ENCODE results near the gene SETD7. TPM values are rescaled to one million over a fixed set of nuclear protein-coding genes. Genes with fewer than 3 reads are reported as not detected.

The SETD7 gene
- polyA plus RNA-seq, 1 donor from 2014 or later = 12.0 TPM

- H3K9me3 ChIP-seq (ENCODE audit: low read length) = no peaks in the 10 kb centered on the region
- no peak overlapping the region for H3K9ac ChIP-seq (ENCODE audit: low read length)
- no peak overlapping the region for H3K27ac ChIP-seq (ENCODE audit: low read length)
- H3K4me2 ChIP-seq (ENCODE audit: low read length) = no peak overlapping the region
- peaks cover 6% of the 10 kb centered on the region for H3K36me3 ChIP-seq (ENCODE audit: insufficient read depth, low read length)
- H3K9me2 ChIP-seq (ENCODE audit: insufficient read depth, low read length) = no peaks in the 10 kb centered on the region
- H4K20me1 ChIP-seq (ENCODE audit: insufficient read depth) = no peaks in the 10 kb centered on the region
- no peaks in the 10 kb centered on the region for H3K79me2 ChIP-seq (replicated peaks; ENCODE audit: insufficient read depth, low read length)
- no peak for TF ChIP-seq REST (IDR thresholded peaks at IDR 0.05; ENCODE audit: borderline replicate concordance)
- TF ChIP-seq TAF1 (IDR thresholded peaks at IDR 0.05; ENCODE audit: low read depth) = no peak
- TF ChIP-seq EZH2 (IDR thresholded peaks at IDR 0.05; ENCODE audit: borderline replicate concordance, insufficient read depth, low read length, poor library complexity, severe bottlenecking) = no peak
- no peak for TF ChIP-seq RAD21 (conservative IDR thresholded peaks at IDR 0.05)
- TF ChIP-seq MXI1 (conservative IDR thresholded peaks at IDR 0.05; ENCODE audit: poor library complexity, severe bottlenecking) = no peak
- TF ChIP-seq SMC3 (conservative IDR thresholded peaks at IDR 0.05; ENCODE audit: poor library complexity) = no peak
- no peak for TF ChIP-seq EP300 (conservative IDR thresholded peaks at IDR 0.05; ENCODE audit: poor library complexity, severe bottlenecking)
- no peak for TF ChIP-seq CTCF (IDR thresholded peaks at IDR 0.05; ENCODE audit: poor library complexity, severe bottlenecking)
- no peak for TF ChIP-seq POLR2AphosphoS5 (IDR thresholded peaks at IDR 0.05)
- H2AFZ ChIP-seq (ENCODE audit: low read depth, low read length) = no peak overlapping the region
- H3K4me3 ChIP-seq (ENCODE audit: low read length) = no peak overlapping the region
- H3F3A ChIP-seq (ENCODE audit: insufficient read depth, low read length, poor library complexity, severe bottlenecking) = no peaks in the 10 kb centered on the region
- H3K27me3 ChIP-seq (ENCODE audit: insufficient read depth, low read depth, low read length) = no peaks in the 10 kb centered on the region
These were observed 54.5 kb downstream of the SETD7 start for GRCh38 chr4:139501527-139501926.

GRCh38 chr4:139501117-139501516 is 54.9 kb downstream of the SETD7 start:
- H4K20me1 ChIP-seq (ENCODE audit: insufficient read depth) = no peaks in the 10 kb centered on the region
- TF ChIP-seq EZH2 (IDR thresholded peaks at IDR 0.05; ENCODE audit: borderline replicate concordance, insufficient read depth, low read length, poor library complexity, severe bottlenecking) (no peak), POLR2AphosphoS5 (IDR thresholded peaks at IDR 0.05) (no peak), SMC3 (conservative IDR thresholded peaks at IDR 0.05; ENCODE audit: poor library complexity) (no peak), CTCF (IDR thresholded peaks at IDR 0.05; ENCODE audit: poor library complexity, severe bottlenecking) (no peak), TAF1 (IDR thresholded peaks at IDR 0.05; ENCODE audit: low read depth) (no peak), RAD21 (conservative IDR thresholded peaks at IDR 0.05) (no peak), MXI1 (conservative IDR thresholded peaks at IDR 0.05; ENCODE audit: poor library complexity, severe bottlenecking) (no peak)
- H3K9me3 ChIP-seq (ENCODE audit: low read length) = no peaks in the 10 kb centered on the region
- H3K9me2 ChIP-seq (ENCODE audit: insufficient read depth, low read length) = no peaks in the 10 kb centered on the region
- no peak overlapping the region for H2AFZ ChIP-seq (ENCODE audit: low read depth, low read length)
- H3K9ac ChIP-seq (ENCODE audit: low read length) = no peak overlapping the region
- no peaks in the 10 kb centered on the region for H3K27me3 ChIP-seq (ENCODE audit: insufficient read depth, low read depth, low read length)
- H3K79me2 ChIP-seq (replicated peaks; ENCODE audit: insufficient read depth, low read length) = no peaks in the 10 kb centered on the region
- H3K27ac ChIP-seq (ENCODE audit: low read length) = no peak overlapping the region
- H3F3A ChIP-seq (ENCODE audit: insufficient read depth, low read length, poor library complexity, severe bottlenecking) = no peaks in the 10 kb centered on the region
- H3K4me3 ChIP-seq (ENCODE audit: low read length) = no peak overlapping the region
- H3K4me2 ChIP-seq (ENCODE audit: low read length) = no peak overlapping the region
- peaks cover 2% of the 10 kb centered on the region for H3K36me3 ChIP-seq (ENCODE audit: insufficient read depth, low read length)
